Measurements from ENCODE around the gene RAB31. TPM values are rescaled to one million over a fixed set of nuclear protein-coding genes. Genes with fewer than 3 reads are reported as not detected.

The RAB31 gene
- total RNA-seq, 1 experiment from 2014 or later, result 9.5 TPM

GRCh38 chr18:9796935-9797549, 88.9 kb downstream of the RAB31 start:
- BruUV-seq (replicated peaks), result no TSS peak
- Mint-ChIP-seq H3K36me3 (ENCODE audit: insufficient read depth, unreplicated experiment) (no peaks in the 10 kb centered on the region), H3K27me3 (ENCODE audit: insufficient read depth, unreplicated experiment) (no peaks in the 10 kb centered on the region), H3K9me3 (ENCODE audit: unreplicated experiment) (no peaks in the 10 kb centered on the region), H3K27ac (ENCODE audit: unreplicated experiment) (no peak overlapping the region), H3K4me3 (ENCODE audit: unreplicated experiment) (no peak overlapping the region), H3K4me1 (ENCODE audit: low read depth, unreplicated experiment) (peaks cover 6% of the 10 kb centered on the region)
- CTCF ChIA-PET, result no interaction called here
- POLR2A ChIA-PET, result no interaction called here
- H3K9me3 ChIP-seq, result no peaks in the 10 kb centered on the region
- H3K4me3 ChIP-seq (ENCODE audit: low read depth, low read length), result no peak overlapping the region
- peaks cover 1% of the 10 kb centered on the region for H3K4me1 ChIP-seq
- intact Hi-C loops (cut with micrococcal nuclease; ENCODE audit: unreplicated experiment), result no loop called here
- no peaks in the 10 kb centered on the region for H3K27me3 ChIP-seq (replicated peaks; ENCODE audit: control insufficient read depth, insufficient read depth, low read length)
- TF ChIP-seq, protein P1, sequence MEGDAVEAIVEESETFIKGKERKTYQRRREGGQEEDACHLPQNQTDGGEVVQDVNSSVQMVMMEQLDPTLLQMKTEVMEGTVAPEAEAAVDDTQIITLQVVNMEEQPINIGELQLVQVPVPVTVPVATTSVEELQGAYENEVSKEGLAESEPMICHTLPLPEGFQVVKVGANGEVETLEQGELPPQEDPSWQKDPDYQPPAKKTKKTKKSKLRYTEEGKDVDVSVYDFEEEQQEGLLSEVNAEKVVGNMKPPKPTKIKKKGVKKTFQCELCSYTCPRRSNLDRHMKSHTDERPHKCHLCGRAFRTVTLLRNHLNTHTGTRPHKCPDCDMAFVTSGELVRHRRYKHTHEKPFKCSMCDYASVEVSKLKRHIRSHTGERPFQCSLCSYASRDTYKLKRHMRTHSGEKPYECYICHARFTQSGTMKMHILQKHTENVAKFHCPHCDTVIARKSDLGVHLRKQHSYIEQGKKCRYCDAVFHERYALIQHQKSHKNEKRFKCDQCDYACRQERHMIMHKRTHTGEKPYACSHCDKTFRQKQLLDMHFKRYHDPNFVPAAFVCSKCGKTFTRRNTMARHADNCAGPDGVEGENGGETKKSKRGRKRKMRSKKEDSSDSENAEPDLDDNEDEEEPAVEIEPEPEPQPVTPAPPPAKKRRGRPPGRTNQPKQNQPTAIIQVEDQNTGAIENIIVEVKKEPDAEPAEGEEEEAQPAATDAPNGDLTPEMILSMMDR (IDR thresholded peaks at IDR 0.05; ENCODE audit: insufficient read depth in 1 of 2, low read depth in 1 of 2, low read length in 1 of 2, severe bottlenecking in 1 of 2, unreplicated experiment in 1 of 2), result no peak
- H3K36me3 ChIP-seq (ENCODE audit: control insufficient read depth, insufficient read depth, low read length), result no peaks in the 10 kb centered on the region
- DNase-seq, result no peak

DNA sequence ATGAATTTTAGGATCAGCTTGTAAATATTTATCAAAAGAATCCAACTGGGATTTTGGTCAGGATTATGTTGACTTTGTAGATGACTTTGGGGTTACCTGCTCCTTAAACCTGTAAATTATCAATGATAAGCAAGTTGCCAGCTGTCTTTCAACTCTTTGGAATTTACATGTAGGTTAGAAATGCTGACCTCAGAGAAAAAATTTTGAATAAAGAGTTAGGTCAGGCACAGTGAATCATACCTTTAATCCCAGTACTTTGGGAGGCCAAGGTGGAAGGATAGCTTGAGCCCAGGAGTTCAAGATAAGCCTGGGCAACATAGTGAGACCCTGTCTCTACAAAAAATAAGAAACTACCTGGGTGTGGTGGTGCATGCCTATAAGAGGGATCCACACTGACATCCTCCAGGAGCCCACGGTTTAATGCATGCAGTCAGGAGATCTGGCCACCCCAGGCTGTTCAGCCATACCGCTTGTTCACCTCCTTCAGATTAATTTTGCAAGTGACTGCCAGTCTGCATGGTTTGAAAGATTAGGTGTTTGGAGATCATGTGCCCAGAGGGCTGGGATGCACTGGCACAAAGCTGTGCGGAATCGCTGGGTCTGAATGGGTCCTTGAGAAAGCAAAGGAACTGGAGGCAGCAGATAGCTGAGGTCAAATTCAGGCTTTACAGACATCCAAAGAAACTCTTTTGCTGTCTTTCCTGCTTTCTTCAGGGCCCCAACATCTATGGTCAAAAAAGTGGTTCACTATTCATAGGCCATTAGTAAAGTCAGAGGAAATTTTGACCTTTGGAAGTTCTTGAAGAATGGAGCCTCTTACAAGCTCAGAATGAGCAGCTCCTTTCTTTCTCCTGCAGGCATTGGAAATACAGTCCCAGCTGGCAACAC, 94.3 kb downstream of the RAB31 start:
- CTCF ChIA-PET, result no interaction called here
- peak overlapping the region; percentile 59 for H3K27ac Mint-ChIP-seq (ENCODE audit: unreplicated experiment)
- intact Hi-C loops (cut with micrococcal nuclease; ENCODE audit: unreplicated experiment), result no loop called here

DNA sequence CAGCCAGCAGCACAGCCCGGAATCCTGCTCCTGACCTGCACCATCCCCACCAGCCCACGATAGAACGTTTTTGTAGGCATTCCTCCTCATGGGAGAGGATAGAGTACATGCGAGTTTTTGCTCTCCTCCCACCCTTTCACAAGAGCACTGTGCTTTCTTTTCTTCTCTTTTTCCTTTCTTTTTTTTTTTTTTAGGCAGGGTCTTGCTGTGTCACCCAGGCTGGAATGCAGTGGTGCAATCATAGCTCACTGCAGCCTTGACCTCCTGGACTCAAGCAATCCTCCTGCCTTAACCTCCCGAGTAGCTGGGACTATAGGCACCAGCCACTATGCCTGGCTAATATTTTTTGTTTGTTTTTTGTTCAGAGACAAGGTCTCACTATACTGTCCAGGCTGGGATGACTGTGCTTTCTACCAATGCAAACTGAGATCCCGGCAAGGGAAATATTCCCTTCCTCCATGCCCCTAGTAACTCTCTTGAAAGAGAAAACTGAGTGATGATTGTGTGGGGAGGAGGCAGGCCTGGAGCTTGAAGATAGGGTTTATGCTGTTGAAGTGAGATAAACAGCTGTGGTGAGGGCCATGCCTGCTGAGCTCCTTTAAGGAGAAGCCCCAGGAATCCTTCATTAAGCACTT, 95.1 kb downstream of the RAB31 start:
- BruUV-seq (replicated peaks), result no TSS peak
- TF ChIP-seq, protein P1 (IDR thresholded peaks at IDR 0.05; ENCODE audit: insufficient read depth in 1 of 2, low read depth in 1 of 2, low read length in 1 of 2, severe bottlenecking in 1 of 2, unreplicated experiment in 1 of 2), result no peak
- Histone ChIP-seq H3K36me3 (ENCODE audit: control insufficient read depth, insufficient read depth, low read length) (no peaks in the 10 kb centered on the region), H3K4me1 (peaks cover 39% of the 10 kb centered on the region), H3K27me3 (replicated peaks; ENCODE audit: control insufficient read depth, insufficient read depth, low read length) (no peaks in the 10 kb centered on the region), H3K4me3 (ENCODE audit: low read depth, low read length) (no peak overlapping the region), H3K9me3 (no peaks in the 10 kb centered on the region)
- H3K4me3 Mint-ChIP-seq (ENCODE audit: unreplicated experiment), result no peak overlapping the region
- DNase-seq, result peak; percentile 28 to 57
- H3K9me3 Mint-ChIP-seq (ENCODE audit: unreplicated experiment), result no peaks in the 10 kb centered on the region
- intact Hi-C loops (cut with micrococcal nuclease; ENCODE audit: unreplicated experiment), result no loop called here
- H3K27me3 Mint-ChIP-seq (ENCODE audit: insufficient read depth, unreplicated experiment), result no peaks in the 10 kb centered on the region
- H3K4me1 Mint-ChIP-seq (ENCODE audit: low read depth, unreplicated experiment), result peaks cover 24% of the 10 kb centered on the region
- CTCF ChIA-PET, result interaction anchor here (0.7 kb wide), 1 partner anchor 21 kb away, joined by 9 read pairs; no protein-coding TSS in a partner anchor
- H3K36me3 Mint-ChIP-seq (ENCODE audit: insufficient read depth, unreplicated experiment), result peaks cover under 1% of the 10 kb centered on the region
- H3K27ac Mint-ChIP-seq (ENCODE audit: unreplicated experiment), result peak overlapping the region; percentile 59
- POLR2A ChIA-PET, result no interaction called here

More for the DNA sequence above, 94.3 kb downstream of the RAB31 start:
- no peaks in the 10 kb centered on the region for H3K27me3 Mint-ChIP-seq (ENCODE audit: insufficient read depth, unreplicated experiment)
- BruUV-seq (replicated peaks), result no TSS peak
- Histone ChIP-seq H3K9me3 (no peaks in the 10 kb centered on the region), H3K27me3 (replicated peaks; ENCODE audit: control insufficient read depth, insufficient read depth, low read length) (no peaks in the 10 kb centered on the region), H3K36me3 (ENCODE audit: control insufficient read depth, insufficient read depth, low read length) (no peaks in the 10 kb centered on the region), H3K4me1 (peaks cover 31% of the 10 kb centered on the region), H3K4me3 (ENCODE audit: low read depth, low read length) (no peak overlapping the region)
- no peaks in the 10 kb centered on the region for H3K36me3 Mint-ChIP-seq (ENCODE audit: insufficient read depth, unreplicated experiment)
- no peaks in the 10 kb centered on the region for H3K9me3 Mint-ChIP-seq (ENCODE audit: unreplicated experiment)
- POLR2A ChIA-PET, result interaction anchor here (0.6 kb wide), 1 partner anchor 306 kb away, joined by 3 read pairs; no protein-coding TSS in a partner anchor
- no peak overlapping the region for H3K4me3 Mint-ChIP-seq (ENCODE audit: unreplicated experiment)
- DNase-seq, result no peak
- peaks cover 24% of the 10 kb centered on the region for H3K4me1 Mint-ChIP-seq (ENCODE audit: low read depth, unreplicated experiment)
- TF ChIP-seq, protein P1 (IDR thresholded peaks at IDR 0.05; ENCODE audit: insufficient read depth in 1 of 2, low read depth in 1 of 2, low read length in 1 of 2, severe bottlenecking in 1 of 2, unreplicated experiment in 1 of 2), result no peak
